Spinal cord (tissue), 10 donors: ENCODE data around the gene PRRC2C. TPM values are rescaled to one million over a fixed set of nuclear protein-coding genes. Genes with fewer than 3 reads are reported as not detected.

ENCODE experiments used
- DNase-seq, 6 donors: peaks; one replicate each; pipeline versions ENCODE4 v3.0.0 to v3.0.0-alpha.2; 2013 to 2015; ENCODE audit warnings: low spot score in 6 of 6, low read depth in 4 of 6
- H3K27ac ChIP-seq: one replicate; pipeline ENCODE4 v1.5.1; 2013; ENCODE audit warnings: low read depth, low read length, control low read depth
- H3K27me3 ChIP-seq: one replicate; pipeline ENCODE4 v1.6.1; 2013; ENCODE audit warnings: low read length; ENCODE audit not compliant: control insufficient read depth, insufficient read depth
- H3K36me3 ChIP-seq: one replicate; pipeline ENCODE4 v1.6.1; 2013; ENCODE audit warnings: low read length; ENCODE audit not compliant: control insufficient read depth, insufficient read depth
- H3K4me1 ChIP-seq: one replicate; pipeline ENCODE4 v1.6.1; 2013; ENCODE audit warnings: low read length; ENCODE audit not compliant: control insufficient read depth, insufficient read depth
- H3K4me3 ChIP-seq: one replicate; pipeline ENCODE4 v1.5.1; 2013; ENCODE audit warnings: low read depth, low read length, control low read depth
- H3K9me3 ChIP-seq: one replicate; pipeline ENCODE4 v1.6.1; 2013; ENCODE audit warnings: low read length; ENCODE audit not compliant: control insufficient read depth, insufficient read depth
- WGBS: methylation state at CpG from one replicate; pipeline ENCODE4 v1.1.5; 2013; ENCODE audit warnings: missing lambda C conversion rate; ENCODE audit not compliant: insufficient coverage; 5-methylcytosine and 5-hydroxymethylcytosine counted together
- polyA plus RNA-seq, 2 donors: library from polyadenylated mRNA; unstranded; fragments of 120-200 nt; gene quantifications; one replicate each; pipeline ENCODE4 v1.2.1, GENCODE V29; 2013; ENCODE audit not compliant: insufficient read length in 2 of 2
- small RNA-seq: library from RNA; depleted of rRNA; stranded (forward); fragments of <200 nt; gene quantifications from one replicate; pipeline ENCODE3, GENCODE V24; 2014; ENCODE audit warnings: low replicate concordance
- total RNA-seq, 2 donors: library from RNA; depleted of rRNA in 1 of 2; stranded (reverse); fragments of 120-200 nt in 1 of 2; fragments of >200 nt in 1 of 2; gene quantifications; one replicate each; pipeline versions ENCODE4 v1.2.3 to v1.2.4, GENCODE V29; 2013 to 2014
- donor health status: healthy.

The PRRC2C gene
- total and polyA plus RNA-seq, 4 donors = 64.5 to 91.4 (median 77.6) TPM

GRCh38 chr1:171636141-171636540 is 150.8 kb downstream of the PRRC2C start:
- WGBS = 81% methylated on average over 9 of the region's 11 CpGs
- no peak overlapping the region for H3K4me3 ChIP-seq
- H3K9me3 ChIP-seq = no peaks in the 10 kb centered on the region
- H3K27ac ChIP-seq = no peak overlapping the region
- no peaks in the 10 kb centered on the region for H3K4me1 ChIP-seq
- H3K36me3 ChIP-seq = no peaks in the 10 kb centered on the region
- no peak for DNase-seq
- no peaks in the 10 kb centered on the region for H3K27me3 ChIP-seq

GRCh38 chr1:171637928-171638576 is 152.7 kb downstream of the PRRC2C start:
- no peak for DNase-seq
- Histone ChIP-seq H3K27me3 (no peaks in the 10 kb centered on the region), H3K27ac (no peak overlapping the region), H3K9me3 (no peaks in the 10 kb centered on the region), H3K4me1 (no peaks in the 10 kb centered on the region), H3K36me3 (no peaks in the 10 kb centered on the region), H3K4me3 (no peak overlapping the region)
- 64% methylated on average over 2 of the region's 4 CpGs for WGBS

DNA sequence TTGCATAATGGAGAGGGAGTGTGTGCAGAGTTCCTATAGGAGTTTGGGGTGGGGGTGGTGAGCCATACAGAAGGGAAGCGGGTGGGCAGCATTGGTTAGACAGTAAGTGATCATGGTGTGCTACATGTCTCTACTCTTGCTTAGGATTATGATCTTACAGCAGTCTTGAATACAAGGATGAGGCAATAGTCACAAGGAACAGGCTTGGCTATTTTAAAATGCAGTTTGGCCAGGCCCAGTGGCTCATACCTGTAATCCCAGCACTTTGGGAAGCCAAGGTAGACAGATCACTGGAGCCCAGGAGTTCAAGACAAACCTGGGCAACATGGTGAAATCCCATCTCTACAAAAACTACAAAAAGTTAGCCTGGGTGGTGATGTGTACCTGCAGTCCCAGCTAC is 154.9 kb downstream of the PRRC2C start:
- Histone ChIP-seq H3K4me1 (peaks cover 6% of the 10 kb centered on the region), H3K27me3 (no peaks in the 10 kb centered on the region), H3K9me3 (no peaks in the 10 kb centered on the region), H3K4me3 (no peak overlapping the region), H3K36me3 (no peaks in the 10 kb centered on the region), H3K27ac (no peak overlapping the region)
- 90% methylated on average over 1 of the region's 1 CpG for WGBS
- no peak for DNase-seq

- WGBS = 36% methylated on average over 7 of the region's 10 CpGs
- Histone ChIP-seq H3K4me1 (peaks cover 14% of the 10 kb centered on the region), H3K36me3 (no peaks in the 10 kb centered on the region), H3K4me3 (no peak overlapping the region), H3K27ac (no peak overlapping the region), H3K9me3 (no peaks in the 10 kb centered on the region), H3K27me3 (no peaks in the 10 kb centered on the region)
- DNase-seq = no peak
These were observed 155.9 kb downstream of the PRRC2C start for GRCh38 chr1:171641076-171641864.

DNA sequence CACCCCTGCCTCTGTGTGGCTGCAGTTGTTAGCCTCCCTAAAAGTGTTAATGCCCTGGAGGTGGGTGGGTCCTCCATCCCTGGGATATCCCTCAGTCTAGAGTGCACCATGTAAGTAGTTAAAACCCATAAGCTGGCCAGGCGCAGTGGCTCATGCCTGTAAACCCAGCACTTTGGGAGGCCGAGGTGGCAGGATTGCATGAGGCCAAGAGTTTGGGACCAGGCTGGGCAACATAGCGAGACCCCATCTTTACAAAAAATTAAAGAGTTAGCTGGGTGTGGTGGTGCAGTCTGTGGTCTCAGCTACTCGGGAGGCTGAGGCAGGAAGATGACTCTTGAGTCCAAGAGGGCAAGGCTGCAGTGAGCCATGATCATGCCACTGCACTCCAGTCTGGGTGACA is 156.9 kb downstream of the PRRC2C start:
- Histone ChIP-seq H3K4me3 (no peak overlapping the region), H3K36me3 (no peaks in the 10 kb centered on the region), H3K4me1 (peaks cover 14% of the 10 kb centered on the region), H3K9me3 (no peaks in the 10 kb centered on the region), H3K27me3 (no peaks in the 10 kb centered on the region), H3K27ac (no peak overlapping the region)
- WGBS = 100% methylated on average over 1 of the region's 4 CpGs
- DNase-seq = no peak

Small RNA genes within 50 kb of the gene (small RNA-seq; reads per million reads assigned to genes)
- not detected for gene CYCSP53

Other genes with a start within 250 kb of the PRRC2C start
- gene FMO1, start 237.0 kb upstream of the PRRC2C start, total RNA-seq = 10 to 100 TPM; 47.1 to 75.7 TPM
- gene FMO1, start 237.0 kb upstream of the PRRC2C start, polyA plus RNA-seq = 10 to 100 TPM in 1 of 2 donors, 1 to 10 TPM in 1; 3.0 to 13.2 TPM
- gene FMO4, start 171.3 kb upstream of the PRRC2C start, total RNA-seq = 1 to 10 TPM; 5.6 to 5.8 TPM
- gene FMO4, start 171.3 kb upstream of the PRRC2C start, polyA plus RNA-seq = 1 to 10 TPM; 1.4 to 3.7 TPM
- not detected for gene MYOCOS, start 136.7 kb downstream of the PRRC2C start, total RNA-seq
- gene MYOCOS, start 136.7 kb downstream of the PRRC2C start, polyA plus RNA-seq = under 1 TPM in 1 of 2 donors, not detected in 1; 0.27 TPM
- gene MYOC, start 167.2 kb downstream of the PRRC2C start, total RNA-seq = 1 to 10 TPM in 1 of 2 donors, under 1 TPM in 1; 0.69 to 5.2 TPM
- 1 to 10 TPM in 1 of 2 donors, under 1 TPM in 1; 0.21 to 1.2 TPM for gene MYOC, start 167.2 kb downstream of the PRRC2C start, polyA plus RNA-seq